HL-60 (cell line): ENCODE data around the gene NCK2.

Source experiments
- CTCF ChIP-seq: IDR thresholded peaks from one replicate; pipeline ENCODE4 v1.5.1; 2011; ENCODE audit warnings: low read length, control low read depth, inconsistent platforms; ENCODE audit not compliant: insufficient read depth
- REST ChIP-seq: IDR thresholded peaks from 2 replicates; pipeline ENCODE4 v1.6.1; 2012; ENCODE audit warnings: low read depth; ENCODE audit not compliant: insufficient replicate concordance

GRCh38 chr2:105800036-105800713, 55.5 kb downstream of the NCK2 start:
- TF ChIP-seq CTCF (no peak), REST (no peak)
